NCI-H69 (cell line): Measurements from ENCODE around the gene C1QTNF1.
"Not testable (repeated sequence)": the region's sequence is repeated elsewhere in the genome, so short reads cannot be mapped to it uniquely, and the experiment has no call there.

Experiments
- DNase-seq: peaks from one replicate; lab custom pipeline; 2025; lab: John Stamatoyannopoulos, UW

Gene C1QTNF1

GRCh38 chr17:79023180-79023705 is 726 bp upstream of the C1QTNF1 start:
- no peak for DNase-seq

GRCh38 chr17:79024901-79025737 is 1.1 kb downstream of the C1QTNF1 start:
- no peak for DNase-seq

- DNase-seq, result peak; percentile 92
Observed at GRCh38 chr17:79026376-79027273, 2.7 kb downstream of the C1QTNF1 start.

GRCh38 chr17:79027274-79027924 is 3.4 kb downstream of the C1QTNF1 start:
- DNase-seq, result no peak

GRCh38 chr17:79027925-79028491 is 4.0 kb downstream of the C1QTNF1 start:
- peak; percentile 62 for DNase-seq

- DNase-seq, result peak; percentile 41
Observed at GRCh38 chr17:79028496-79029326, 4.7 kb downstream of the C1QTNF1 start.

- no peak for DNase-seq
Observed at GRCh38 chr17:79029327-79030009, 5.5 kb downstream of the C1QTNF1 start.

- not testable (repeated sequence) for DNase-seq
Observed at GRCh38 chr17:79030636-79031035, 6.7 kb downstream of the C1QTNF1 start.

GRCh38 chr17:79031996-79032875 is 8.3 kb downstream of the C1QTNF1 start:
- no peak for DNase-seq

GRCh38 chr17:79033046-79033616 is 9.2 kb downstream of the C1QTNF1 start:
- DNase-seq, result no peak

GRCh38 chr17:79033741-79034501 is 10.0 kb downstream of the C1QTNF1 start:
- peak; percentile 95 for DNase-seq

GRCh38 chr17:79034931-79035485 is 11.0 kb downstream of the C1QTNF1 start:
- peak; percentile 31 for DNase-seq

- DNase-seq, result no peak
Observed at GRCh38 chr17:79035686-79036085, 11.7 kb downstream of the C1QTNF1 start.

GRCh38 chr17:79036181-79036580 is 12.2 kb downstream of the C1QTNF1 start:
- DNase-seq, result no peak

GRCh38 chr17:79036596-79036995 is 12.6 kb downstream of the C1QTNF1 start:
- DNase-seq, result no peak

- no peak for DNase-seq
Observed at GRCh38 chr17:79038545-79039135, 14.7 kb downstream of the C1QTNF1 start.

- DNase-seq, result no peak
Observed at GRCh38 chr17:79039171-79039570, 15.2 kb downstream of the C1QTNF1 start.
